Fibroblast of peridontal ligament (primary cell): ENCODE data around the gene ANKRD11.
A peak's percentile ranks its signal among the peaks of the same experiment; 100 is the strongest.

Experiments
- DNase-seq: peaks from one replicate; pipeline ENCODE4 v3.0.0-alpha.2; 2010; ENCODE audit errors: extremely low read depth

The ANKRD11 gene

GRCh38 chr16:89506791-89507191, 16.4 kb upstream of the ANKRD11 start:
- no peak for DNase-seq

- DNase-seq: no peak
Measured at GRCh38 chr16:89506113-89506504, 15.7 kb upstream of the ANKRD11 start.

- peak; percentile 89 for DNase-seq
Measured at GRCh38 chr16:89505204-89506112, 15.1 kb upstream of the ANKRD11 start.

- no peak for DNase-seq
Measured at GRCh38 chr16:89504091-89504490, 13.7 kb upstream of the ANKRD11 start.

GRCh38 chr16:89502081-89502843, 11.9 kb upstream of the ANKRD11 start:
- no peak for DNase-seq

- DNase-seq: no peak
Measured at GRCh38 chr16:89499767-89500166, 9.4 kb upstream of the ANKRD11 start.

- no peak for DNase-seq
Measured at GRCh38 chr16:89498839-89499238, 8.5 kb upstream of the ANKRD11 start.

GRCh38 chr16:89495121-89495520, 4.8 kb upstream of the ANKRD11 start:
- DNase-seq: peak; percentile 81

GRCh38 chr16:89493776-89494175, 3.4 kb upstream of the ANKRD11 start:
- DNase-seq: no peak

GRCh38 chr16:89491974-89492687, 1.8 kb upstream of the ANKRD11 start:
- DNase-seq: no peak

GRCh38 chr16:89491238-89491869, 993 bp upstream of the ANKRD11 start:
- DNase-seq: peak; percentile 35

- no peak for DNase-seq
Measured at GRCh38 chr16:89489898-89490438, 393 bp downstream of the ANKRD11 start.

GRCh38 chr16:89489040-89489897, 1.1 kb downstream of the ANKRD11 start:
- DNase-seq: peak; percentile 96

GRCh38 chr16:89485701-89486246, 4.6 kb downstream of the ANKRD11 start:
- no peak for DNase-seq

- DNase-seq: no peak
Measured at GRCh38 chr16:89484923-89485679, 5.3 kb downstream of the ANKRD11 start.

- peak; percentile 70 for DNase-seq
Measured at GRCh38 chr16:89484041-89484501, 6.3 kb downstream of the ANKRD11 start.

- DNase-seq: no peak
Measured at GRCh38 chr16:89482817-89483205, 7.5 kb downstream of the ANKRD11 start.

- DNase-seq: no peak
Measured at GRCh38 chr16:89482150-89482816, 8.1 kb downstream of the ANKRD11 start.
